ENCODE measurements around the gene PLAU.

The PLAU gene

GRCh38 chr10:73910764-73911552 is at the start of gene PLAU:
PLAU (plus strand) TSS chr10:73911132; CDS start chr10:73911556, 424 bp downstream.
- peak within 1 kb of the TSS; percentile 68 for H3K4me3 ChIP-seq (ENCODE audit: low read length)
- DNase-seq (ENCODE audit: low read depth): no peak
- no peak for TF ChIP-seq CTCF (conservative IDR thresholded peaks at IDR 0.05; ENCODE audit: low read length)

- no peak for DNase-seq (ENCODE audit: low read depth)
- no peak; the same call in 1 of the 2 replicates for TF ChIP-seq CTCF (conservative IDR thresholded peaks at IDR 0.05; ENCODE audit: low read length)
- no peak overlapping the region for H3K4me3 ChIP-seq (ENCODE audit: low read length)
Observed at GRCh38 chr10:73862011-73862410, 48.9 kb upstream of the PLAU start.

GRCh38 chr10:73863039-73863817 is 47.7 kb upstream of the PLAU start:
- H3K4me3 ChIP-seq (ENCODE audit: low read length): no peak overlapping the region
- peak; percentile 31 for DNase-seq (ENCODE audit: low read depth)
- no peak for TF ChIP-seq CTCF (conservative IDR thresholded peaks at IDR 0.05; ENCODE audit: low read length)

GRCh38 chr10:73864229-73864628 is 46.7 kb upstream of the PLAU start:
- no peak for TF ChIP-seq CTCF (conservative IDR thresholded peaks at IDR 0.05; ENCODE audit: low read length)
- no peak for DNase-seq (ENCODE audit: low read depth)
- H3K4me3 ChIP-seq (ENCODE audit: low read length): no peak overlapping the region

GRCh38 chr10:73865107-73865458 is 45.8 kb upstream of the PLAU start:
- no peak overlapping the region for H3K4me3 ChIP-seq (ENCODE audit: low read length)

More at GRCh38 chr10:73865107-73865458, 45.8 kb upstream of the PLAU start:
- DNase-seq (ENCODE audit: low read depth): no peak
- no peak for TF ChIP-seq CTCF (conservative IDR thresholded peaks at IDR 0.05; ENCODE audit: low read length)
